Fibroblast of lung (primary cell): ENCODE measurements around the gene ADARB1.

Source experiments
- EZH2 ChIP-seq: IDR thresholded peaks from 2 replicates; pipeline ENCODE4 v1.5.1; 2012; ENCODE audit warnings: low read length, control low read depth, mild to moderate bottlenecking; ENCODE audit errors: missing control alignments
- TF ChIP-seq, protein P1 (sequence below), 2 donors: IDR thresholded peaks in 1 of 2; conservative IDR thresholded peaks in 1 of 2; 1 replicate in 1 of 2; 2 replicates in 1 of 2; pipeline ENCODE4 v1.5.1; 2011 to 2012; ENCODE audit warnings: low read length in 2 of 2, control low read depth in 1 of 2, inconsistent platforms in 1 of 2, low read depth in 1 of 2, mild to moderate bottlenecking in 1 of 2

DNA sequence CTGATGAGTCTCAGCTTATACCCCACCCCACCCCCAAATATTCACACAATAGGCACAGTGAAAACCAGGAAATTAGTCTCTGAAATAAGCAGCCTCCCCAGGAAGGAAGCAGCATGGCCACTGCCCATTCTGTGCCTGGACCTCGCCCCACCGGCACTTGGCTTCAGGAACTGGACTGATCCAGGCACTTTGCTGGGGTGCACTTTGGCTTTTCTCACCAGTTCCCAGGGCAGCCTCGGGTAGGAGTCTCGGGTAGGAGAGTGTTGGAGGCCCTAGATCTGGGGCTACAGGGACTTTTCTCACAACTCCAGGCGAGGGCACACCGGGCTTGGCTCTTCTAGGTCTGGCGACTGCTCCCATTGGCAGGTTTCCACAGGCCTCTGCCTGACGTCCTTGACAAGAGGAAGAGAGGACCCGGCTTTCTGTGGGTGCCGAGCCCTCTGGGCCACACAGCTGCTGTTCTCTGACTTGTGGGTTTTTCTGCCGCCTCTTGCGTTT is 18.7 kb downstream of the ADARB1 start:
- TF ChIP-seq, protein P1, sequence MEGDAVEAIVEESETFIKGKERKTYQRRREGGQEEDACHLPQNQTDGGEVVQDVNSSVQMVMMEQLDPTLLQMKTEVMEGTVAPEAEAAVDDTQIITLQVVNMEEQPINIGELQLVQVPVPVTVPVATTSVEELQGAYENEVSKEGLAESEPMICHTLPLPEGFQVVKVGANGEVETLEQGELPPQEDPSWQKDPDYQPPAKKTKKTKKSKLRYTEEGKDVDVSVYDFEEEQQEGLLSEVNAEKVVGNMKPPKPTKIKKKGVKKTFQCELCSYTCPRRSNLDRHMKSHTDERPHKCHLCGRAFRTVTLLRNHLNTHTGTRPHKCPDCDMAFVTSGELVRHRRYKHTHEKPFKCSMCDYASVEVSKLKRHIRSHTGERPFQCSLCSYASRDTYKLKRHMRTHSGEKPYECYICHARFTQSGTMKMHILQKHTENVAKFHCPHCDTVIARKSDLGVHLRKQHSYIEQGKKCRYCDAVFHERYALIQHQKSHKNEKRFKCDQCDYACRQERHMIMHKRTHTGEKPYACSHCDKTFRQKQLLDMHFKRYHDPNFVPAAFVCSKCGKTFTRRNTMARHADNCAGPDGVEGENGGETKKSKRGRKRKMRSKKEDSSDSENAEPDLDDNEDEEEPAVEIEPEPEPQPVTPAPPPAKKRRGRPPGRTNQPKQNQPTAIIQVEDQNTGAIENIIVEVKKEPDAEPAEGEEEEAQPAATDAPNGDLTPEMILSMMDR (conservative IDR thresholded peaks at IDR 0.05 in 1 of 2, IDR thresholded peaks at IDR 0.05 in 1 of 2; ENCODE audit: low read depth in 1 of 2, low read length in 2 of 2), result no peak
- TF ChIP-seq EZH2, result no peak
